HG03103 (cell line): ENCODE measurements around the gene TMCC1.

ENCODE experiments used
- ATAC-seq: cut with Tn5 transposase; IDR thresholded peaks from one replicate; pipeline ENCODE4 v1.9.1; 2021; ENCODE audit warnings: low read depth; ENCODE audit not compliant: unreplicated experiment

The TMCC1 gene

DNA sequence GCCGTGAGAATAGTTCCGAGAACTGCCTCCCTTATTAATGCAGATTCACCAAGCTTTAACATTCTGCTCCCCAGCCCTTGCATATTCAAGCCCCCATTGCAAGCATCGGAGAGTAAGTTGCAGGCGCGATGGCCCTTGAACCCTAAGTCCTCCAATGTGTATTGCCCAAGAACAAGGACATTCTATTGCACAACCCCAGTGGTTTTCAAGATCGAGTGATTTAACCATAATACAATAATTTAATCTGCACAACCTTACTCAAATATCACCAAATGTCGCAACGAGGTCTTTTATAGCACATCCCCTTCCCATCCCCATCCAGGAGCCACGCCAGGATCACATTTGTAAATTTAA, 265.4 kb downstream of the TMCC1 start:
- ATAC-seq = no peak

DNA sequence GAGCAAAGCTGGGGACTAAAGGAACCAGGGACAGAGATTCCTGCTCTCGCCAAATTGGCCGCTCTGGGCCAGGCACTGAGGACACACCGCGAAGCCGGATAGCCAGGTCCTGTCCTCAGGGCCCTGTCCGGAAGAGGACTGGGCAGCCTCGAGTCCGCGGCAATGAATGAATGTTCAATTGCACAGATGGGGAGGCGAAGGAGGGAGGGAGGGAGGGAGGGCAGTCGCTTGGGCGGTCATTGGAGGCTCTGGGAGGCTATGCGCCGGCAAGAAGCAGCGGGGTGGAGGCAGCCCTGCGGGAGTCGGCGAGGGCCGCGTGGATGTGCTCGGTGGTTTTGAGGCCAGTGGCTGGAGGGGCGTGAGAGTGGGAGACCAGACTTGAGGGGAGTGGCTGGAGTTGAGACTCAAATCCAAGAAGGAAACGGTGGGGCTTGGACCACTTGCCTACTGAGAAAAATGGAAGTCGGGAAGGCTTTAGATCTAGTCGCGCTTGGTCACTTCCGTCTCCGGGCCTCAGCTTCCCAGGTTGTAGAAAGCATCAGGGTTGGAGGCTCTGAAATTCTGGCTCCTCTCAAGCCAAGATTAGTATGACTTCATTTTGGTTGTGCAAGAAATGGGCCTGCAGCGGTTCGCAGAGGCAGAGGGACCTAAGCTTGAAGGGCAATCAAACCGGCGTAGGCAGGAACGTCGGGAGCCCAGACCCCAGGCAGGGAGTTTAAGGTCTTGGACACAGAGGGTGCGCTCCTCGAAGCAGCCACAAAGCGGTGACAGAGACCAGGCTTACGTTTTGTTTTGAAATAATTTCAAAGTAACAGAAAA, 266.0 kb downstream of the TMCC1 start:
- ATAC-seq = no peak

- peak; percentile 83 for ATAC-seq
Observed at GRCh38 chr3:129626744-129627349, 266.7 kb downstream of the TMCC1 start.

GRCh38 chr3:129625072-129625874, 268.2 kb downstream of the TMCC1 start:
- ATAC-seq = no peak

DNA sequence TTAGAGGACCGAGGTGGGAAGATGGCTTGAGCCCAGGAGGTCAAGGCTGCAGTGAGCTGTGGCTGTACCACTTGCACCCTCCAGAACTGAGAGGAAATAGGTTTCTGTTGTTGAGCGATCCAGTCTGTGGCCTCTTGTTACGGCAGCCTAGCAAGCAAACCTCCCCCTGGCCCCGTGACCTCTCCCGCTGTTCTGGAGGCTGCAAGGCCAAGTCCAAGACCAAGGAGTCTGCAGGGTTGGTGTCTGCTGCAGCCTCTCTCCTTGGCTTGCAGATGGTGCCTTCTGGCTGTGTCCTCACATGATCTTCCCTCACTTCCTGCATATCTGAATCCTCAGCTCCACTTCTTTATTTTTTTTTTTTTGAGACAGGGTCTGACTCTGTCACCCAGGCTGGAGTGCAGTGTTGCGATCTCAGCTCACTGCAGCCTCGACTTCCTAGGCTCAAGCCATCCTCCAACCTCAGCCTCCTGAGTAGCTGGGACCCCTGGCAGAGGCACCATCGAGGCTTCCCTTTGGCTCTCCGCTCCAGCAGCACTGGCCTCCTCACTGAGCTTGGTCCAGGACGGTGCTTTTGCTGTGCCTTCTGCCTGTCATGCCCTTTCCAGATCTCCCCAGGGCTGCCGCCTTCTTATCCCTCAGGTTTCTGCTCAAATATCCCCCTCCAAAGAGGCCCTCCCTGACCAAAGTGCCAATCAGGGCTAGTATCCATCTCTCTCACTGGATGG, 269.0 kb downstream of the TMCC1 start:
- no peak for ATAC-seq

- no peak for ATAC-seq
Observed at GRCh38 chr3:129623447-129624118, 269.9 kb downstream of the TMCC1 start.

GRCh38 chr3:129622933-129623332, 270.6 kb downstream of the TMCC1 start:
- ATAC-seq = no peak

GRCh38 chr3:129622226-129622874, 271.2 kb downstream of the TMCC1 start:
- no peak for ATAC-seq

DNA sequence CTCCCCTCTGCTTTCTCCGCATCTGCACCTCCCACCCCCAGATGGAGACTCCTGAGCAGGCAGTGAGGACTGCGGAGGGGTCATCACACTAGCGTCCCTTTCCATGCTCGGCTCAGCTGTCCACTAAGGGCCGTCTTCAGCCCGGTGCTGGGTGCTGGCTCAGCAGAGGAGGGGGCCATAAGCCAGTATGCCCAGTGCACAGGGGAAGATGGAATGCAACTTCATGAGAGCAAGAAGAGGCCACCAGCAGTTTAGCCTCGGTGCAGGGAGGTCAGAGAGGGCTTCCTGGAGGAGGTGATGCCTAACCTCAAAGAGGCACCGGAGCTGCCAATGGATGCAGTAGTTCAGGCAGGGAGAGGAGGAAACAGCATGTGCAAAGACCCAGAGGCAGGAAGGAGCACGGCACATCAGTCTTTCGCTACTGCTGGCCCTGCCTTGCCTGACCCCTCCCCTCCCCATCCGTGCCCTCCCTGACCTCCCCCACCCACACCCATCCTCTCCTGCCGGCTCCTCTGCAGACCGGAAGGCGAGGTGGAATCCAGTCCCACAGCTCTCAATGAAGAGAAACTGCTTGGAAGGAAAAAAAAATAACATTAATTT, 271.8 kb downstream of the TMCC1 start:
- no peak for ATAC-seq

DNA sequence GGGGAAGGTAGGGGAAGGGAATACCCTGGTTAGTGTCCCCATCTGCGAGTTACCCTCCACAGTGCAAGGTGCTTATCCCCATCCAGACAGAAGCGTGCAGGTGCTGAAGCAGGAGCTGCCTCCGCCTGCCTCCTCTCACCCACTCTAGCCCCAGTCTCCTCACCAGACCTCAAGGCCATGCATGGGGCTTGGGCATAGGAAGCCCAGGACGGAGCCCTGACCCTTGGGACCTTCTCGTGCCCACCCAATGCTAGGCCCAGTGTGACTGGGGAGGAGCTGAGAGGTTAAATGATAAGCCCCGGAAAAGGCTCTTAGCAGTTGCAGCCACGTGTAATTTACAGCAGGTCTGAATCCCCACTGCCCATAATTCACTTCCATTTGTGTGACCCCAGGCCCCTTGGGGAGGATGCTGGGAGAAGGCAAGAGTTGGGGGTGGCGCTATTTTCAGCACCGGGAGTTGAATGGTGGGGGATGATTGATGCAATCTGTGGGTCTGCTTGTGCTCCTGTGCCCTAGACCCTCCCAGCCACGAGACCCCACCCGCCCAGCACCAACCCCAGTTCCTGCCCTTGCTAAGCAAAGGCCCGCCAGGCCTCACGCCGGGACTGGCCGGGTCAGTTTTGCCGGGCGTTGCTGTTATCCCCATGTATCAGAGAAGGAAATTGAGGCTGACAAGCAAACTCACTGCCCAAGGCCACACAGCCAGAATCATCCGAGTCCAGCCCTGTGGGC, 272.5 kb downstream of the TMCC1 start:
- no peak for ATAC-seq

GRCh38 chr3:129619726-129620162, 273.8 kb downstream of the TMCC1 start:
- ATAC-seq = no peak

GRCh38 chr3:129618901-129619671, 274.4 kb downstream of the TMCC1 start:
- no peak for ATAC-seq

DNA sequence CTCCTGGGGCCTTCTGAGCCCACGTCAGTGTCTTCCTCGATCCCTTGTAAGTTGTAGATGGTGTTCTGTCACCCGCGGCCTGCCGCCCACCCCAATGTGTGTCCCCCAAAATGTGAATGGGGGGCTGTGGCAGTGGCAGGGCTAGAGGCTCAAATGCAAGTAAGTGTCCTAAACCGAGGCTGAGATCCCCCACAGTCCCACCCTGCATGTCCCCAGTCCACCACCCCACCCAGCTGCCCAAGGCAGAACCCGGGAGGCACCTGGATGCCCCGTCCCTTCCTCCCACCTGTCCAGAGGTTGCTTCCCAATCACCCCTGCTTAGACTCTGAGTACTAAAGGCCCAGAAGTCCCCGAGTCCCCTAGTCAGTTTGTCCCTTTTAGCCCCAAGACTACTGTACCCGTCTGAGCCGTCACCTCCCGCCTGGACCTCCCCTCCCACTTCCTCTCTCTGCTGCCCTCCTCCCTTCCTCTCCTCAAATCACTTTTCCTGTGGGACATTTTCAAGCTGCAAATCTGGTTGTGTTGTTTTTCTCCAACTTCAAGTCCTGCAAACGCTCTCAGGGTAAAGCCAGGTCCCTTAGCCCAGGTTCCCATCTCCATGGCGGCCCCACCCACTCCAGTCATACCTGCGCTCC, 275.2 kb downstream of the TMCC1 start:
- ATAC-seq = no peak

DNA sequence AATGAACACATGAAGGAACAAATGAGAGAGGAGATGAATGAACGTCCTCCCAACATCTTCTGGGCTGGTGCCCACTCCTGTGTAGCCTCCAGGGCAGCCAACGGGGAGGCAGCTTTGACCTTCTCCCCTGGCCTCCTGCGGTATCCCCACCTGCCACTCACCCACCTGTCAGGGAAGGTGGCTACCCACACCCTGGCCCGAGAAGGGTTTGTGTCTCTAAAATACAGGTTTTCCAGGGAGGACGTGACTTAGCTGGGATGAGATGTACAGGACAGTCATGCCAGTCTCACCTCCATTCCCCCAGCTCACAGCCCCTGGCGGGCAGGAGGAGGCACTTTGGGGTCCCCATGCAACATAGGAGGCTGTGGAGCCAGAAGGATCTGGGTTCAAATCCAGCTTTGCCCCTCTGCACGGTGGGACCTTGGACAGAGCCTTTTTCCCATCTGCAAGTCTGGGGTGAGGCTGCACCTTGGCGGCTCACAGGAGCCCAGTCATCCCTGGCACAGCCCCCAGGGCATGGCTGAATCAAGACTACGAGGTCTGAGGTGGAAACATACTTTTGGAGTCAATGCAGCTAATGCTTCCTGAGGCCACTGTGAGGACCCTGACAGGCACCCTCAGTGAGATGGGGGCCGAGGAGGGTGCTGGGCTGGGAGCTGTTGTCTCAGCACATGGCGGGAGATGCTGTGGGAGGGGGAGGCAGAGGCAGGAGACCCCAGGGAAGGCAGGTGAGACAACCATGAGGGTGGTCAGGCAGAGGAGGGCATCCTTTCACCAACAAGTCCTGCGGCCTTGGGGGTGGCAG, 275.9 kb downstream of the TMCC1 start:
- no peak for ATAC-seq

DNA sequence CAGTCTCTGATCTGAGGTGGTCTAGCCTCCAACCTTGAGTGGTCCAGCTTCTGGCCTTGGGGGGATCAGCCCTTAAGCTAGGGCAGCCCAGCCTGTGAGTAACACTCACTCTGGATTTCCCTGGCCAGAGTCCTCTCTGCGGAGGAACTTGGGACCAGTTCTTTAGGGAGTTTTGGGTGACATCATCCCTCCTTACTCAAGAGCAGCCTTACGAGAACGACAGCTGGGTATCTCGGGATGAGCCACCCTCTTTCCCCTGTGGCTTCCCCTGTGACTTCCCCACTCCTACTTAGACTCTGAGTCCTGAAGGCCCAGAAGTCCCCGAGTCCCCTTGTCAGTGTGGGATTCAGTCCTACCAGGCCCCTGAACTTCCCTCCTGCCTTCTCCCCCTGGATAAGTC, 276.8 kb downstream of the TMCC1 start:
- ATAC-seq = no peak

DNA sequence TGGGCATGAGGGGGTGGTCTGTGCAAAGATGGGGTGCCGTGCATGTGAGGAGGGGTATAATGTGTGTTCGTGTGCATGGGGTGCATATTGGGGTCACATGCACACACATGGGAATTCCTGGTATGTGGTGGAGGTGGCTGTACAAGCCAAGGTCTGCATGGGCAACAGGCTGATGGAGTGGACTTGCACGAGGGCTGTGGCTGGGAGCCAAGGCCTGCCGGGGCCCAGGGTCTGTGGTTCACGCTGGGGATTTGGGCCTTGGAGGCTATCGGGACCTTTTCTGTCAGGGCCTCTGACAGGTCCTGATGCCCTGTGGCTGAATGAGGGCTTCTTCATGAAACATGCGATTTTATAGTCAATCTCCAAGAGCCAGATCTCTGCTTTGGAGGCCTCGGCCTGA, 277.2 kb downstream of the TMCC1 start:
- no peak for ATAC-seq
